Skin epidermis (tissue), 12 donors: Measurements from ENCODE around the gene SPTLC2.

Source experiments
- H3K27ac ChIP-seq, 21 experiments: fragments of 200-600 bp; sonication (generic) in 11 of 21; one replicate each; pipeline ENCODE4 v1.5.0; 2020; ENCODE audit warnings: mild to moderate bottlenecking in 3 of 21, inconsistent platforms in 2 of 21, moderate library complexity in 2 of 21
- H3K4me3 ChIP-seq, 7 experiments: fragments of 200-600 bp; sonication (generic) in 2 of 7; one replicate each; pipeline ENCODE4 v1.5.0; 2020; ENCODE audit warnings: inconsistent platforms in 2 of 7, mild to moderate bottlenecking in 2 of 7, moderate library complexity in 1 of 7

Gene SPTLC2

GRCh38 chr14:77485256-77485655, 131.2 kb downstream of the SPTLC2 start:
- Histone ChIP-seq H3K27ac (no peak overlapping the region), H3K4me3 (no peak overlapping the region)

DNA sequence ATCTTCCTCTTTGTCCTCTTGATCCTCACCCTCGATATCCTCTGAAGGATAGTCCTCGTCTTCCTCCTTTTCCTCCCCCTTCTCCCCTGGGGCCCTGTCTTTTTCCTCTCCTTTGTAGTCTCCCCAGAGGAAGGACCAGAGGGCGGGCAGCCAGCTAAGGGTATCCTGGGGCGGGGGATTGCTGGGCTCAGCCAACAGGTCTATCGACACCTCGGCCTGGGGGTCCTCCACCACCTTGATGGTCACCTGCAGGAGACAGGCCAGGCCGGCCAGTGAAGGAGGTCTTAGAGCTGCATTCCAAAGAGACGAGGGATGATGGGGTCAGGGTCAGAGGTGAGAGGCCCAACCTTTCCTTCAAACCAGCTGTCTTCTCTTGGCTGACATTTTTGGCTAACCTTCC, 134.0 kb downstream of the SPTLC2 start:
- no peak overlapping the region for H3K27ac ChIP-seq
- no peak overlapping the region for H3K4me3 ChIP-seq

DNA sequence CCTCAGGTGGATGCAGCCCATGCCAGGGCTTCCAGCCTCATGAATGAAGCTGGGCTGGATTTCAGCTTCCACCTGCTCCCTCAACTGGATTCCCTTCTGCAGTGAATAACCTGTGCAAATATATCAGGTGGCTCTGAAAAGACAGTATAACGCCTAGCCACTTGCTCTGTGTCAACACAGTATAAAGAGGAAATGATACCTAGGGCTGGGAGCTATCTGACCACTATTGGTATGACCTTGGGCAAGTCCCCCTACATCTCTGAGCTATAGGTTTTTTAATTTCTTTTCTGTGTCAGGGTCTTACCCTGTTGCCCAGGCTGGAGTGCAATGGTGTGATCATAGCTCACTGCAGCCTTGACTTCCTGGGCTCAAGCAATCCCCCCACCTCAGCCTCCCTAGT, 137.6 kb downstream of the SPTLC2 start:
- Histone ChIP-seq H3K4me3 (no peak overlapping the region), H3K27ac (no peak overlapping the region)

- Histone ChIP-seq H3K27ac (no peak overlapping the region), H3K4me3 (no peak overlapping the region)
Observed at GRCh38 chr14:77478029-77478428, 138.4 kb downstream of the SPTLC2 start.

- Histone ChIP-seq H3K27ac (no peak overlapping the region), H3K4me3 (no peak overlapping the region)
Observed at GRCh38 chr14:77475432-77476115, 140.9 kb downstream of the SPTLC2 start.

DNA sequence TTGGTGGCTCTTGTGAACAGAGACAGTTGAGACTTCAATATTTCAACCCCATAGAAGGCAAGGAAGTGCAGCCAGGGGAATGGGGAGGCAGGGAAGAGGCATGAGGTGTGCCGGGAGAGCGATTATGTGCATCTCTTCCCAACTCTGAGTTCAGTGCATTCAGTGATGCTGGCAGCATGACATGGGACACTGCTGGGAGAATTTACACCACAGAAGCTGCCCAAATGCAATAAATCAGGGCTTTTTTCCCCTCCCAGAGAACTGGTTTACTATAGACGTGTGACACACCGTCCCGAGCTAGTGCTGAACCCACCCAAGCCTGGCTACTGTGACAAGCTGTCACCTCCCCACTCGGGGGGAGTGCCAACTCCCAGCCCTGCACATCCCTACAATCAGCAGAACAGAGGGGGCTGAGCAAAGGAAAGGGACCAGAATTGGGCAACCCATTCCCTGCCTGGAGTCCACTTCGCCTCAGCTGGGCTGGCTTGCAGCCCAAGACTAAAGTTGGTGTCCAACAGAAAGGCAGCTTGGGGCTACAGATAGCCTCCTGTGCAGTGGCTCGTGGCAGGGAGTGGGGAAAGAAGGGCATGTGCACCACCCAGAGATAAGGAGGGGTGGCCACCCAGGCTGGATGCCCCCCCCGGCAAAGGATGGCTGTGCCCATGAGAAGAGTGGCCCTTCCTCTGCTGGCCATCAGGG, 141.8 kb downstream of the SPTLC2 start:
- no peak overlapping the region for H3K27ac ChIP-seq
- no peak overlapping the region for H3K4me3 ChIP-seq

- Histone ChIP-seq H3K4me3 (no peak overlapping the region), H3K27ac (no peak overlapping the region)
Observed at GRCh38 chr14:77473921-77474320, 142.5 kb downstream of the SPTLC2 start.

DNA sequence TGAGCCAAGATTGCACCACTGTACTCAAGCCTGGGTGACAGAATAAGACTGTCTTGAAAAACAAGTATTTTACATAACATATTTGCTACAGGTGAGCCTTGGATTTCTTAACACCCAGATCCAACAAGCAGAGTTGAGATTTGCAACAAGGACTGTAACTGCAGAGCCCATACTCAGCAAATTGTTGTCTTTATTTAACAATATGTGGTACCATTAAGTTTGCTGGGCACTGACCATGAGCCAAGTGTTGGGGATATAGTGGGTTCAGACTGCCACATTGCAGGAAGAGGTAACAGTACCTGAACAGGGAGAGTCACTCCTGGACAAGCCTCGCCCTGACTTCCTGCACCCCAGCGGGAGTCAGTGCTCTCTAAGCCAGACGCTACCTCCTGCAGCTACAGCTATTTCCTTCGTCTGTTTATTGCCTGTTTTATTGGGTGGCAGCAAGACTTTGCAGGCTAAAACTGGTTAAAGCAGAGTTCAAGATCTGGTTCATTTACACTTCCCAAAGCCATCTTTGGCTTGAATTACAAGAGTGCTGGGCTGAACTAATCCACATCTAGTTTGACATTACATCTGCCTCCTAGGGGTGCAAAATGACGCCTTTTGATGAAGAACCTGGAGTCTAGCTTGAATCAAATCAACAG, 146.1 kb downstream of the SPTLC2 start:
- no peak overlapping the region for H3K4me3 ChIP-seq
- no peak overlapping the region for H3K27ac ChIP-seq

DNA sequence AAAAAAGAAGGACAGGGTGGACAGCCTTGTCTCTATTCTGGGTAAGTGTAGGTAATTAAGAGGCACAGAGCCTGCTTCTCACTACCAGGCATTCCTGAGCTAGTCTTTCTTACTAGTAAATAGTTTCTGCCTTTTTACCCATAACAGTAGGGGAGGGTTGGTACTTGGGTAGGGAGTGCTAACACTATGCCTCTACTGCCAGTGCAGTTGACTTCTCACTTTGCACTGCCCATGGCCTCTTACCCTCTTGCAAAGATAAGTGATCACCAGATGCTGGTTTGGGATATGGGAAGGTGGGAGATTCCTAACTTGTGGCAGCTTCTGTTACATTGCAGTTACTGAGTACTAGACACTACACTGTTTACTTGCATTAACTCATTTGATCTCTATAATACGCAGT, 146.9 kb downstream of the SPTLC2 start:
- no peak overlapping the region for H3K27ac ChIP-seq
- H3K4me3 ChIP-seq, result no peak overlapping the region

DNA sequence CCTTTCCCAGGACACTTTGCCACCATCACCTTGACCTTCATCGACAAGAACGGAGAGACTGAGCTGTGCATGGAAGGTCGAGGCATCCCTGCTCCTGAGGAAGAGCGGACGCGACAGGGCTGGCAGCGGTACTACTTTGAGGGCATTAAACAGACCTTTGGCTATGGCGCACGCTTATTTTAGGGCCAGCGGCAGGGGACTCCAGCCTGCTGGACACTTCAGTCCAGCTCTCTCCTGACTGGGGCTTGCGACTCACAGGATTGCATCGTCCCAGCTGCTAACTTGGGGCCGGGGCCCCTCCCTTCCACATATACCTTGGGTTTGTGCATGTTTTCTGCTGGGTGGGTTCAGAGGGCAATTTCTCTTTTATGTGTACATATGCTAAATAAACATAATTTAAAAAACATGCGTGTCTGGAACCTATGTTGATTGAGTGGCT, 147.4 kb downstream of the SPTLC2 start:
- no peak overlapping the region for H3K4me3 ChIP-seq
- no peak overlapping the region for H3K27ac ChIP-seq

DNA sequence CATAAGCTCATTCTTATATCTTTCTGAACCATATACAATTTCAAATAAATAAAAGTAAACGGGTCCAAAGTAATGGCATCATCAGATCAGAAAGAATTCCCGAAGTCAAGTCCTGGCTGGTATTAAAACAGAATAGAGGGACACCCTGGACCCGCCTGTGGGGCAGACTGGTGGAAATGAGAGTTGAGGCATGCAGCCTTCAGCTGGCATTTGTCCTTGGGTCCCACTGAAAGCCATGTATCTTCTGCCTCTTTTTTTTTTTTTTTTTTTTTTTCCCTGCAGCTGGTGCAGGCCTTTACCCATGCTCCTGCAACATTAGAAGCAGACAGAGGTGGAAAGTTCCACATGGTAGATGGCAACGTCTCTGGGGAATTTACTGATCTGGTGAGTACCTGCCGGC, 148.6 kb downstream of the SPTLC2 start:
- H3K4me3 ChIP-seq, result no peak overlapping the region
- H3K27ac ChIP-seq, result no peak overlapping the region

DNA sequence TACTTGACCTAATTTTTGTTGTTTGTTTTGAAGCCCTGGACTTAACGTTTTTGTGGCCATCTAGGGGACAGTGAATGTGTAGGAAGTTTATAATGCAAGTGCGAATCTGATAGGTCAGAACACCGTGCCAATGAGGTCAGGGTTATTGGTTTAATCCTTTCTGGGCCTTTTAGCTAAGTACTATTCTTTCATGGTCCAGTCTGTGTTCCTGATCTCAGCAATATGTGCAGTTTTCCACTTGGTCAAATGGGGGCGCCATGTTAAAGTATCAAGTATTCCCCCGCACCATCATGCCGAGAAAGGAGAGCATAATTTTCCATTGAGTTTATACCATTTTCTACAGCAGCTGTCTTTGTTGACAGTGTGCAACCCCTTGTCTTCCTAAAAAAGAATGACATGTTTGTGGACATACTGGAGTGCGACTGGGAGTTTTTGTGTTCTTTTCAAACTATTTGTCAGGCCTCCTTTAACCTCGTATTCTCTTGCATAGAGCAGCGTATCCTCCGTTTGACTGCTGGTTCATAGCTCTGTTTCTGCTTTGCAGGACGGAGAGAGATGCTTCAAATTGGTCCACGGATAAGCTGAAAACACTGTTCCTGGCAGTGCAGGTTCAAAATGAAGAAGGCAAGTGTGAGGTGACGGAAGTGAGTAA, 157.2 kb downstream of the SPTLC2 start:
- Histone ChIP-seq H3K4me3 (peak overlapping the region; percentile 84 to 99 (median 94)), H3K27ac (peak overlapping the region in 4 of 21 experiments; percentile 91 to 98 (median 95))

GRCh38 chr14:77458249-77458950, 158.0 kb downstream of the SPTLC2 start:
- Histone ChIP-seq H3K27ac (peak overlapping the region; percentile 65 to 98 (median 92)), H3K4me3 (peak overlapping the region; percentile 84 to 99 (median 94))

GRCh38 chr14:77457522-77458248, 158.8 kb downstream of the SPTLC2 start, which contains the start of the genes AHSA1 and VIPAS39:
TSS of gene AHSA1 (plus strand) at chr14:77458093. CDS start at chr14:77458190, 97 bp downstream.
TSS of gene VIPAS39 (minus strand) at chr14:77457601. CDS start at chr14:77454102, 3,499 bp downstream.
- Histone ChIP-seq H3K4me3 (peak within 1 kb of the TSS; percentile 84 to 99 (median 94)), H3K27ac (peak within 1 kb of the TSS; percentile 65 to 98 (median 92))

GRCh38 chr14:77457115-77457521, 159.3 kb downstream of the SPTLC2 start:
- peak overlapping the region; percentile 84 to 99 (median 94) for H3K4me3 ChIP-seq
- peak overlapping the region; percentile 13 to 98 (median 92) for H3K27ac ChIP-seq
